ENCODE measurements around the gene B3GALNT2. TPM values are rescaled to one million over a fixed set of nuclear protein-coding genes. Genes with fewer than 3 reads are reported as not detected.

The B3GALNT2 gene
- total and polyA plus RNA-seq, 2 of the 4 experiments (the other 2 are of a cell fraction) = 11.0 to 32.8 TPM

DNA sequence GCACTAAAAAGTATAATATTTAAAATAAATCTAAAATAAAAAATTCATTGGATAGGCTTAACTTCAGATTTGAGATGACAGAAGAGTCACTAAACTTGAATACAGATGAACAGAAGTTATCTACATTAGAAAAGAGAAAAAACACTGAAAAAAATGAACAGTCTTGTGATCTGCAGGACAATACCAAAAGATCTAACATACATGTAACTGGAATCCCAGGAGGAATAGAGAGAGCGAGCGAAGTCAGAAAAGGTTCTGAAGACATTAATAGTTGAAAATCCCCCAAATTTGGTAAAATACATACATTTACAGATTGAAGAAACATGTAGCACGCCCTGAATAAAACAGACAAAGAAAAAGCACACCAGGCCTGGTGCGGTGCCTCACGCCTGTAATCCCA is 21.2 kb downstream of the B3GALNT2 start:
- Histone ChIP-seq H4K91ac (ENCODE audit: insufficient read depth, low read depth, low read length) (no peak overlapping the region), H3K36me3 (ENCODE audit: control insufficient read depth, insufficient read depth, low read length) (peaks cover 19% of the 10 kb centered on the region), H2AK5ac (ENCODE audit: low read depth, low read length) (no peak overlapping the region), H2BK5ac (ENCODE audit: low read depth, low read length, poor library complexity, severe bottlenecking) (no peak overlapping the region), H3K18ac (ENCODE audit: low read depth, low read length) (no peak overlapping the region), H3K4me2 (ENCODE audit: low read depth, low read length) (no peak overlapping the region), H3K23ac (ENCODE audit: low read depth, low read length) (no peak overlapping the region), H3K9me1 (ENCODE audit: insufficient read depth, low read length) (0 out of 2 replicates have a peak, but pooled peaks cover 6% of the 10 kb centered on the region), H2BK15ac (ENCODE audit: low read depth, low read length) (no peak overlapping the region), H3K4ac (ENCODE audit: low read depth, low read length) (no peak overlapping the region), H3K4me3 (ENCODE audit: insufficient read depth, low read depth, low read length) (no peak overlapping the region), H3K9ac (ENCODE audit: low read depth, low read length) (no peak overlapping the region), H2BK20ac (ENCODE audit: low read depth, low read length) (no peak overlapping the region), H4K5ac (ENCODE audit: low read depth, low read length) (no peak overlapping the region), H4K8ac (ENCODE audit: low read depth in 2 of 2, low read length in 2 of 2) (no peak overlapping the region), H2BK120ac (ENCODE audit: low read depth, low read length) (no peak overlapping the region), H3K4me1 (ENCODE audit: control insufficient read depth, insufficient read depth, low read length) (no peaks in the 10 kb centered on the region), H4K20me1 (ENCODE audit: insufficient read depth, low read length) (no peaks in the 10 kb centered on the region), H3K27me3 (ENCODE audit: control insufficient read depth, insufficient read depth, low read length) (no peaks in the 10 kb centered on the region), H3K27ac (ENCODE audit: insufficient read depth, low read length) (no peak overlapping the region), H2AK9ac (replicated peaks; ENCODE audit: low read depth, low read length, poor library complexity) (no peak overlapping the region), H2AFZ (replicated peaks; ENCODE audit: low read length, poor library complexity) (no peak overlapping the region), H3K79me1 (ENCODE audit: low read depth in 1 of 2, low read length in 2 of 2) (peaks cover 6 to 9% of the 10 kb centered on the region in 2 experiments; a peak in 2 of 4 replicates), H3K9me3 (ENCODE audit: control insufficient read depth, insufficient read depth, low read length) (no peaks in the 10 kb centered on the region), H3K56ac (ENCODE audit: extremely low read depth, insufficient read depth, low read length) (no peak overlapping the region), H3K14ac (replicated peaks; ENCODE audit: low read depth, low read length) (no peak overlapping the region)
- DNase-seq = no peak
- in situ Hi-C loops (cut with MboI; ENCODE audit: low sequenced_read_pairs) (no loop called here), intact Hi-C loops (cut with micrococcal nuclease) (no loop called here), dilution Hi-C loops (cut with HindIII; ENCODE audit: low sequenced_read_pairs, unreplicated experiment) (no loop called here)
- no TSS peak for BruUV-seq (replicated peaks)
- POLR2A ChIA-PET (ENCODE audit: unreplicated experiment) = no interaction called here
- no peak for TF ChIP-seq RCOR1 (IDR thresholded peaks at IDR 0.05; ENCODE audit: insufficient replicate concordance, low read length)
- no peak for TF ChIP-seq NFE2L2 (IDR thresholded peaks at IDR 0.05; ENCODE audit: low read depth, low read length)
- TF ChIP-seq, protein P1, sequence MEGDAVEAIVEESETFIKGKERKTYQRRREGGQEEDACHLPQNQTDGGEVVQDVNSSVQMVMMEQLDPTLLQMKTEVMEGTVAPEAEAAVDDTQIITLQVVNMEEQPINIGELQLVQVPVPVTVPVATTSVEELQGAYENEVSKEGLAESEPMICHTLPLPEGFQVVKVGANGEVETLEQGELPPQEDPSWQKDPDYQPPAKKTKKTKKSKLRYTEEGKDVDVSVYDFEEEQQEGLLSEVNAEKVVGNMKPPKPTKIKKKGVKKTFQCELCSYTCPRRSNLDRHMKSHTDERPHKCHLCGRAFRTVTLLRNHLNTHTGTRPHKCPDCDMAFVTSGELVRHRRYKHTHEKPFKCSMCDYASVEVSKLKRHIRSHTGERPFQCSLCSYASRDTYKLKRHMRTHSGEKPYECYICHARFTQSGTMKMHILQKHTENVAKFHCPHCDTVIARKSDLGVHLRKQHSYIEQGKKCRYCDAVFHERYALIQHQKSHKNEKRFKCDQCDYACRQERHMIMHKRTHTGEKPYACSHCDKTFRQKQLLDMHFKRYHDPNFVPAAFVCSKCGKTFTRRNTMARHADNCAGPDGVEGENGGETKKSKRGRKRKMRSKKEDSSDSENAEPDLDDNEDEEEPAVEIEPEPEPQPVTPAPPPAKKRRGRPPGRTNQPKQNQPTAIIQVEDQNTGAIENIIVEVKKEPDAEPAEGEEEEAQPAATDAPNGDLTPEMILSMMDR (conservative IDR thresholded peaks at IDR 0.05; ENCODE audit: low read depth, low read length) = no peak
- TF ChIP-seq MAFK (IDR thresholded peaks at IDR 0.05; ENCODE audit: low read depth, low read length) = no peak
- TF ChIP-seq ELK1 (IDR thresholded peaks at IDR 0.05; ENCODE audit: borderline replicate concordance, low read depth, low read length) = no peak
- TF ChIP-seq CHD1 (IDR thresholded peaks at IDR 0.05; ENCODE audit: low read depth, low read length) = no peak
- TF ChIP-seq MAZ (IDR thresholded peaks at IDR 0.05; ENCODE audit: borderline replicate concordance, low read depth, low read length) = no peak
- no peak for TF ChIP-seq MXI1 (IDR thresholded peaks at IDR 0.05; ENCODE audit: borderline replicate concordance, low read depth, low read length)
- no peak for TF ChIP-seq CEBPB (IDR thresholded peaks at IDR 0.05; ENCODE audit: low read depth, low read length)
- TF ChIP-seq USF2 (IDR thresholded peaks at IDR 0.05; ENCODE audit: low read depth, low read length) = no peak
- TF ChIP-seq SMC3 (IDR thresholded peaks at IDR 0.05; ENCODE audit: low read depth, low read length) = no peak
- TF ChIP-seq FOS (IDR thresholded peaks at IDR 0.05; ENCODE audit: low read depth, low read length) = no peak
- TF ChIP-seq POLR2A (IDR thresholded peaks at IDR 0.05; ENCODE audit: low read depth, low read length) = no peak
- no peak for TF ChIP-seq RFX5 (IDR thresholded peaks at IDR 0.05; ENCODE audit: low read depth, low read length)
- TF ChIP-seq BHLHE40 (IDR thresholded peaks at IDR 0.05; ENCODE audit: low read depth, low read length) = no peak
- no peak for TF ChIP-seq RAD21 (IDR thresholded peaks at IDR 0.05; ENCODE audit: low read length)
- no CpG with 5 or more reads among the region's 5 CpGs for WGBS, 2 experiments (ENCODE audit: extremely low coverage in 2 of 2, insufficient read length in 1 of 2)
- no peak for ATAC-seq (ENCODE audit: low read depth)
- CTCF ChIA-PET = no interaction called here

Data from IMR-90 (cell line).